Fibroblast of the aortic adventitia (primary cell): ENCODE data around the gene CARHSP1. TPM values are rescaled to one million over a fixed set of nuclear protein-coding genes. Genes with fewer than 3 reads are reported as not detected.

Source experiments
- DNase-seq: peaks from one replicate; pipeline ENCODE4 v3.0.0-alpha.2; 2010; ENCODE audit warnings: low read depth
- H3K4me3 ChIP-seq: 2 replicates; pipeline ENCODE4 v1.5.1; 2011; ENCODE audit warnings: low read depth, mild to moderate bottlenecking, control low read depth, low read length, moderate library complexity
- CTCF ChIP-seq: IDR thresholded peaks from 2 replicates; pipeline ENCODE4 v1.5.1; 2011; ENCODE audit warnings: mild to moderate bottlenecking, low read length, control low read depth, inconsistent platforms; ENCODE audit not compliant: insufficient read depth
- total RNA-seq: library from RNA; depleted of rRNA; stranded (reverse); fragments of >200 nt; gene quantifications from 2 replicates; pipeline ENCODE4 v1.2.3, GENCODE V29; 2012; ENCODE audit warnings: low replicate concordance

The CARHSP1 gene
- total RNA-seq, 1 donor: 66.5 TPM

GRCh38 chr16:8893426-8893825 lies 24.6 kb upstream of the CARHSP1 start:
- no peak for TF ChIP-seq CTCF
- H3K4me3 ChIP-seq: no peak overlapping the region
- DNase-seq: no peak

- no peak for TF ChIP-seq CTCF
- no peak overlapping the region for H3K4me3 ChIP-seq
- DNase-seq: no peak
Observed at GRCh38 chr16:8892101-8892575, 23.3 kb upstream of the CARHSP1 start.

- no peak for DNase-seq
- H3K4me3 ChIP-seq: no peak overlapping the region
- no peak for TF ChIP-seq CTCF
Observed at GRCh38 chr16:8890549-8890921, 21.7 kb upstream of the CARHSP1 start.

- no peak for TF ChIP-seq CTCF
- DNase-seq: no peak
- no peak overlapping the region for H3K4me3 ChIP-seq
Observed at GRCh38 chr16:8889893-8890548, 21.2 kb upstream of the CARHSP1 start.

- no peak for TF ChIP-seq CTCF
- no peak for DNase-seq
- H3K4me3 ChIP-seq: no peak overlapping the region
Observed at GRCh38 chr16:8888951-8889892, 20.4 kb upstream of the CARHSP1 start.

GRCh38 chr16:8887952-8888560 lies 19.2 kb upstream of the CARHSP1 start:
- DNase-seq: peak; percentile 33
- TF ChIP-seq CTCF: no peak
- H3K4me3 ChIP-seq: no peak overlapping the region
